IMR-90 (cell line): ENCODE results near the gene MYLK4. TPM values are rescaled to one million over a fixed set of nuclear protein-coding genes. Genes with fewer than 3 reads are reported as not detected.

Source experiments
- ATAC-seq: fragments of 200-7000 bp; cut with Tn5 transposase; 2 replicates; pipeline ENCODE4 v1.9.1; 2020; ENCODE audit warnings: low read depth, mild to moderate bottlenecking, moderate library complexity
- BruUV-seq: library from RNA; stranded (reverse); fragments of 400-500 nt; replicated peaks from 2 replicates; lab custom pipeline; 2021; lab: Mats Ljungman, UMichigan
- CTCF ChIA-PET: fragments of 300-600 bp; formaldehyde crosslinking; extraction: SDS; loops from one replicate; lab custom pipeline; 2021; ENCODE audit warnings: antibody characterized with exemption; lab: Yijun Ruan, JAX
- POLR2A ChIA-PET: fragments of 300-600 bp; sonication (Branson Sonifier 250); formaldehyde crosslinking; loops from one replicate; lab custom pipeline; 2022; ENCODE audit warnings: antibody characterized with exemption; ENCODE audit not compliant: unreplicated experiment; lab: Charles Lee
- DNase-seq: peaks from one replicate; pipeline ENCODE4 v3.0.0; 2013
- H2AFZ ChIP-seq: replicated peaks from 2 replicates; pipeline ENCODE3; 2013; ENCODE audit warnings: low read length, mild to moderate bottlenecking; ENCODE audit not compliant: poor library complexity
- H2AK5ac ChIP-seq: 2 replicates; pipeline ENCODE4 v1.6.1; 2013; ENCODE audit warnings: low read depth, low read length, inconsistent platforms
- H2AK9ac ChIP-seq: replicated peaks from 2 replicates; pipeline ENCODE3; 2013; ENCODE audit warnings: mild to moderate bottlenecking, low read depth, low read length, moderate library complexity; ENCODE audit not compliant: poor library complexity
- H2BK120ac ChIP-seq: 2 replicates; pipeline ENCODE4 v1.6.1; 2013; ENCODE audit warnings: low read depth, low read length, inconsistent platforms
- H2BK15ac ChIP-seq: 3 replicates; pipeline ENCODE4 v1.6.1; 2013; ENCODE audit warnings: low read depth, low read length, inconsistent platforms
- H2BK20ac ChIP-seq: 2 replicates; pipeline ENCODE4 v1.6.1; 2013; ENCODE audit warnings: low read depth, mild to moderate bottlenecking, inconsistent platforms, low read length, moderate library complexity
- H2BK5ac ChIP-seq: 2 replicates; pipeline ENCODE4 v1.6.1; 2013; ENCODE audit warnings: mild to moderate bottlenecking, low read depth, low read length, inconsistent platforms; ENCODE audit not compliant: poor library complexity, severe bottlenecking
- H3K14ac ChIP-seq: replicated peaks from 2 replicates; pipeline ENCODE4 v1.6.1; 2013; ENCODE audit warnings: low read depth, low read length, inconsistent platforms
- H3K18ac ChIP-seq: 2 replicates; pipeline ENCODE4 v1.6.1; 2013; ENCODE audit warnings: low read depth, low read length, control low read depth
- H3K23ac ChIP-seq: 2 replicates; pipeline ENCODE4 v1.6.1; 2013; ENCODE audit warnings: low read depth, low read length, inconsistent platforms
- H3K27ac ChIP-seq: 2 replicates; pipeline ENCODE4 v1.5.1; 2013; ENCODE audit warnings: mild to moderate bottlenecking, control low read depth, low read length; ENCODE audit not compliant: insufficient read depth
- H3K27me3 ChIP-seq: 2 replicates; pipeline ENCODE4 v1.6.1; 2013; ENCODE audit warnings: low read length; ENCODE audit not compliant: control insufficient read depth, insufficient read depth
- H3K36me3 ChIP-seq: 2 replicates; pipeline ENCODE4 v1.6.1; 2013; ENCODE audit warnings: low read length, mixed read lengths; ENCODE audit not compliant: control insufficient read depth, insufficient read depth
- H3K4ac ChIP-seq: 2 replicates; pipeline ENCODE4 v1.6.1; 2013; ENCODE audit warnings: low read depth, low read length, inconsistent platforms
- H3K4me1 ChIP-seq: 2 replicates; pipeline ENCODE4 v1.6.1; 2013; ENCODE audit warnings: low read length, mixed read lengths; ENCODE audit not compliant: control insufficient read depth, insufficient read depth
- H3K4me2 ChIP-seq: 2 replicates; pipeline ENCODE4 v1.6.1; 2013; ENCODE audit warnings: low read depth, mild to moderate bottlenecking, control low read depth, low read length, moderate library complexity
- H3K4me3 ChIP-seq: 2 replicates; pipeline ENCODE4 v1.5.1; 2013; ENCODE audit warnings: low read depth, mild to moderate bottlenecking, control low read depth, low read length, moderate library complexity; ENCODE audit not compliant: insufficient read depth
- H3K56ac ChIP-seq: 2 replicates; pipeline ENCODE4 v1.6.1; 2013; ENCODE audit warnings: low read length, inconsistent platforms; ENCODE audit not compliant: insufficient read depth; ENCODE audit errors: extremely low read depth
- H3K79me1 ChIP-seq, 2 experiments: 2 replicates each; pipeline ENCODE4 v1.6.1; 2013; ENCODE audit warnings: low read length in 2 of 2, inconsistent platforms in 1 of 2, low read depth in 1 of 2
- H3K9ac ChIP-seq: 2 replicates; pipeline ENCODE4 v1.6.1; 2013; ENCODE audit warnings: low read depth, low read length, control low read depth
- H3K9me1 ChIP-seq: 2 replicates; pipeline ENCODE4 v1.6.1; 2013; ENCODE audit warnings: low read length, inconsistent platforms; ENCODE audit not compliant: insufficient read depth
- H3K9me3 ChIP-seq: 2 replicates; pipeline ENCODE4 v1.6.1; 2013; ENCODE audit warnings: low read length; ENCODE audit not compliant: control insufficient read depth, insufficient read depth
- H4K20me1 ChIP-seq: 2 replicates; pipeline ENCODE4 v1.6.1; 2013; ENCODE audit warnings: low read length, inconsistent platforms; ENCODE audit not compliant: insufficient read depth
- H4K5ac ChIP-seq: 2 replicates; pipeline ENCODE4 v1.6.1; 2013; ENCODE audit warnings: mild to moderate bottlenecking, low read depth, low read length, control low read depth
- H4K8ac ChIP-seq, 2 experiments: 2 replicates each; pipeline ENCODE4 v1.6.1; 2013; ENCODE audit warnings: low read depth in 2 of 2, low read length in 2 of 2, control low read depth in 1 of 2, inconsistent platforms in 1 of 2
- H4K91ac ChIP-seq: 2 replicates; pipeline ENCODE4 v1.6.1; 2013; ENCODE audit warnings: low read depth, low read length, inconsistent platforms; ENCODE audit not compliant: insufficient read depth
- BHLHE40 ChIP-seq: fragments of 150-350 bp; IDR thresholded peaks from 2 replicates; pipeline ENCODE4 v1.6.1; 2016; ENCODE audit warnings: mild to moderate bottlenecking, low read depth, low read length
- CEBPB ChIP-seq: IDR thresholded peaks from 2 replicates; pipeline ENCODE4 v1.6.1; 2012; ENCODE audit warnings: low read depth, low read length, improper control_type of control experiment
- CHD1 ChIP-seq: IDR thresholded peaks from 2 replicates; pipeline ENCODE4 v1.6.1; 2012; ENCODE audit warnings: low read depth, low read length, improper control_type of control experiment
- FOS ChIP-seq: fragments of 150-350 bp; IDR thresholded peaks from 2 replicates; pipeline ENCODE4 v1.6.1; 2016; ENCODE audit warnings: low read depth, low read length
- MAFK ChIP-seq: IDR thresholded peaks from 2 replicates; pipeline ENCODE4 v1.6.1; 2012; ENCODE audit warnings: low read depth, low read length, improper control_type of control experiment
- MAZ ChIP-seq: IDR thresholded peaks from 2 replicates; pipeline ENCODE4 v1.6.1; 2012; ENCODE audit warnings: low read depth, mild to moderate bottlenecking, low read length, improper control_type of control experiment, moderate library complexity, borderline replicate concordance
- MXI1 ChIP-seq: IDR thresholded peaks from 2 replicates; pipeline ENCODE4 v1.6.1; 2012; ENCODE audit warnings: low read depth, mild to moderate bottlenecking, low read length, moderate library complexity, borderline replicate concordance
- POLR2A ChIP-seq: IDR thresholded peaks from 2 replicates; pipeline ENCODE4 v1.6.1; 2012; ENCODE audit warnings: mild to moderate bottlenecking, low read depth, low read length
- RAD21 ChIP-seq: IDR thresholded peaks from 2 replicates; pipeline ENCODE4 v1.6.1; 2012; ENCODE audit warnings: low read length, improper control_type of control experiment
- RCOR1 ChIP-seq: IDR thresholded peaks from 2 replicates; pipeline ENCODE4 v1.6.1; 2012; ENCODE audit warnings: mild to moderate bottlenecking, low read length, improper control_type of control experiment; ENCODE audit not compliant: insufficient replicate concordance
- RFX5 ChIP-seq: IDR thresholded peaks from 2 replicates; pipeline ENCODE4 v1.8.0; 2012; ENCODE audit warnings: low read depth, mild to moderate bottlenecking, low read length, moderate library complexity
- SMC3 ChIP-seq: fragments of 150-350 bp; IDR thresholded peaks from 2 replicates; pipeline ENCODE4 v1.6.1; 2016; ENCODE audit warnings: low read depth, mild to moderate bottlenecking, antibody characterized with exemption, low read length, moderate library complexity
- WGBS, 2 experiments: methylation state at CpG; one replicate each; pipeline versions ENCODE4 v1.1.5 to v1.1.7; 2013; ENCODE audit warnings: missing lambda C conversion rate in 2 of 2; ENCODE audit not compliant: insufficient read length in 1 of 2; ENCODE audit errors: extremely low coverage in 2 of 2; 5-methylcytosine and 5-hydroxymethylcytosine counted together
- dilution Hi-C: fragments of 300-500 bp; cut with HindIII; formaldehyde crosslinking; loops from one replicate; pipeline ENCODE4 v1.14.3; 2018; ENCODE audit warnings: low sequenced_read_pairs; ENCODE audit not compliant: unreplicated experiment
- in situ Hi-C: fragments of 300-500 bp; cut with MboI; formaldehyde crosslinking; loops from 3 replicates; pipeline ENCODE4 v1.14.3; 2019; ENCODE audit warnings: low sequenced_read_pairs, inconsistent platforms, mixed read lengths
- intact Hi-C: fragments of 100-400 bp; cut with micrococcal nuclease; formaldehyde crosslinking; loops from 2 replicates; pipeline ENCODE4 v1.10.0; 2022
- polyA plus RNA-seq, 3 experiments: library from polyadenylated mRNA; depleted of rRNA; stranded (reverse); fragments of >200 nt; gene quantifications; 2 replicates each; pipeline ENCODE4 v1.2.3, GENCODE V29; 2012; ENCODE audit warnings: low replicate concordance in 1 of 3
- total RNA-seq: library from RNA; depleted of rRNA; stranded (reverse); fragments of >200 nt; gene quantifications from 2 replicates; pipeline ENCODE4 v1.2.3, GENCODE V29; 2012
- TF ChIP-seq, protein P1 (sequence below): conservative IDR thresholded peaks from 2 replicates; pipeline ENCODE4 v1.5.1; 2012; ENCODE audit warnings: mild to moderate bottlenecking, low read depth, low read length, improper control_type of control experiment
- TF ChIP-seq, protein P2 (sequence below): fragments of 150-350 bp; IDR thresholded peaks from 2 replicates; pipeline ENCODE4 v1.6.1; 2017; ENCODE audit warnings: mild to moderate bottlenecking, antibody characterized with exemption, low read length, low read depth
- TF ChIP-seq, protein P3 (sequence below): fragments of 150-350 bp; IDR thresholded peaks from 2 replicates; pipeline ENCODE4 v1.6.1; 2016; ENCODE audit warnings: low read depth, mild to moderate bottlenecking, low read length, moderate library complexity, borderline replicate concordance

MYLK4 gene
- total and polyA plus RNA-seq, 2 of the 4 experiments (the other 2 are of a cell fraction) = under 0.01 to 0.07 TPM

DNA sequence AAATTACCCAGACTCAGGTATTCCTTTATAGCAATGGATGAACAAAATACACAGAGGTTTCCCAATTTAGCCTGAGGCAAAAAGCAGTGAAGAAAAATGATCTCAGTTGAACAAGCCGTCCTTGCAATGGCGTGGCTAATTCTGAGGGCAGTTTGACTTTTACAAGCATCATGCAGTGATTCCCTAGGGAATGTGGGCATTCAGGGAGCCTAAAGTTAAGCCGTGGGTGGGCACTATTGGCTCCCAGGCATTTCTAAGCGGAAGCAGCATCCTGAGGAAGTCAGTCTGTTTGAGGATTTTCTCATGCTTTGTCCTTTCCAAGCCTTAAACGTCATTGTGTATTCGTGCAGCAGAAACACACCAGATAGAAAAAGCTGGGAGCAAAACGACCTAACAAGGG is 133.9 kb downstream of the MYLK4 start:
- peaks cover 20% of the 10 kb centered on the region for H3K27me3 ChIP-seq
- no peaks in the 10 kb centered on the region for H3K36me3 ChIP-seq
- no peak overlapping the region for H2AFZ ChIP-seq
- in situ Hi-C loops = no loop called here
- ChIA-PET POLR2A (no interaction called here), CTCF (no interaction called here)
- ATAC-seq (no peak), DNase-seq (no peak)
- 0 out of 2 replicates have a peak overlapping the region, but pooled peaks have one; percentile 21 for H3K14ac ChIP-seq
- no peak overlapping the region for H3K27ac ChIP-seq
- dilution Hi-C loops = no loop called here
- no peak for TF ChIP-seq MAFK
- no peak for TF ChIP-seq CEBPB
- TF ChIP-seq FOS = no peak
- TF ChIP-seq, protein P1, sequence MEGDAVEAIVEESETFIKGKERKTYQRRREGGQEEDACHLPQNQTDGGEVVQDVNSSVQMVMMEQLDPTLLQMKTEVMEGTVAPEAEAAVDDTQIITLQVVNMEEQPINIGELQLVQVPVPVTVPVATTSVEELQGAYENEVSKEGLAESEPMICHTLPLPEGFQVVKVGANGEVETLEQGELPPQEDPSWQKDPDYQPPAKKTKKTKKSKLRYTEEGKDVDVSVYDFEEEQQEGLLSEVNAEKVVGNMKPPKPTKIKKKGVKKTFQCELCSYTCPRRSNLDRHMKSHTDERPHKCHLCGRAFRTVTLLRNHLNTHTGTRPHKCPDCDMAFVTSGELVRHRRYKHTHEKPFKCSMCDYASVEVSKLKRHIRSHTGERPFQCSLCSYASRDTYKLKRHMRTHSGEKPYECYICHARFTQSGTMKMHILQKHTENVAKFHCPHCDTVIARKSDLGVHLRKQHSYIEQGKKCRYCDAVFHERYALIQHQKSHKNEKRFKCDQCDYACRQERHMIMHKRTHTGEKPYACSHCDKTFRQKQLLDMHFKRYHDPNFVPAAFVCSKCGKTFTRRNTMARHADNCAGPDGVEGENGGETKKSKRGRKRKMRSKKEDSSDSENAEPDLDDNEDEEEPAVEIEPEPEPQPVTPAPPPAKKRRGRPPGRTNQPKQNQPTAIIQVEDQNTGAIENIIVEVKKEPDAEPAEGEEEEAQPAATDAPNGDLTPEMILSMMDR = no peak
- TF ChIP-seq RAD21 = no peak
- TF ChIP-seq, protein P2, sequence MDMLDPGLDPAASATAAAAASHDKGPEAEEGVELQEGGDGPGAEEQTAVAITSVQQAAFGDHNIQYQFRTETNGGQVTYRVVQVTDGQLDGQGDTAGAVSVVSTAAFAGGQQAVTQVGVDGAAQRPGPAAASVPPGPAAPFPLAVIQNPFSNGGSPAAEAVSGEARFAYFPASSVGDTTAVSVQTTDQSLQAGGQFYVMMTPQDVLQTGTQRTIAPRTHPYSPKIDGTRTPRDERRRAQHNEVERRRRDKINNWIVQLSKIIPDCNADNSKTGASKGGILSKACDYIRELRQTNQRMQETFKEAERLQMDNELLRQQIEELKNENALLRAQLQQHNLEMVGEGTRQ = no peak
- no peak for TF ChIP-seq MAZ
- TF ChIP-seq, protein P3, sequence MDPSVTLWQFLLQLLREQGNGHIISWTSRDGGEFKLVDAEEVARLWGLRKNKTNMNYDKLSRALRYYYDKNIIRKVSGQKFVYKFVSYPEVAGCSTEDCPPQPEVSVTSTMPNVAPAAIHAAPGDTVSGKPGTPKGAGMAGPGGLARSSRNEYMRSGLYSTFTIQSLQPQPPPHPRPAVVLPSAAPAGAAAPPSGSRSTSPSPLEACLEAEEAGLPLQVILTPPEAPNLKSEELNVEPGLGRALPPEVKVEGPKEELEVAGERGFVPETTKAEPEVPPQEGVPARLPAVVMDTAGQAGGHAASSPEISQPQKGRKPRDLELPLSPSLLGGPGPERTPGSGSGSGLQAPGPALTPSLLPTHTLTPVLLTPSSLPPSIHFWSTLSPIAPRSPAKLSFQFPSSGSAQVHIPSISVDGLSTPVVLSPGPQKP = no peak
- TF ChIP-seq RFX5 = no peak
- TF ChIP-seq RCOR1 = no peak
- no peak for TF ChIP-seq MXI1
- no peak for TF ChIP-seq POLR2A
- no peak for TF ChIP-seq SMC3
- no peak for TF ChIP-seq CHD1
- no peak for TF ChIP-seq BHLHE40
- H2AK9ac ChIP-seq = no peak overlapping the region
- H2BK120ac ChIP-seq = no peak overlapping the region
- H3K9ac ChIP-seq = no peak overlapping the region
- no peak overlapping the region for H3K4me3 ChIP-seq
- intact Hi-C loops = no loop called here
- H4K5ac ChIP-seq = no peak overlapping the region
- no peak overlapping the region for H2BK15ac ChIP-seq
- no peaks in the 10 kb centered on the region for H3K4me1 ChIP-seq
- peaks cover 3% of the 10 kb centered on the region; the same call in 1 of the 2 replicates for H3K9me3 ChIP-seq
- no peak overlapping the region for H3K4me2 ChIP-seq
- H2AK5ac ChIP-seq = no peak overlapping the region
- H2BK20ac ChIP-seq = no peak overlapping the region
- no peaks in the 10 kb centered on the region for H3K79me1 ChIP-seq
- no TSS peak for BruUV-seq
- H3K18ac ChIP-seq = no peak overlapping the region
- H4K8ac ChIP-seq = no peak overlapping the region
- WGBS, 2 experiments = 46% methylated on average over 3 of the region's 7 CpGs; no CpG with 5 or more reads in 1 of the 2 experiments
- H4K91ac ChIP-seq = no peak overlapping the region
- H3K23ac ChIP-seq = no peak overlapping the region
- no peak overlapping the region for H3K56ac ChIP-seq
- H3K4ac ChIP-seq = no peak overlapping the region
- no peaks in the 10 kb centered on the region for H4K20me1 ChIP-seq
- no peak overlapping the region for H2BK5ac ChIP-seq
- no peaks in the 10 kb centered on the region for H3K9me1 ChIP-seq
